ENCODE data around the gene FRS3.

DNA sequence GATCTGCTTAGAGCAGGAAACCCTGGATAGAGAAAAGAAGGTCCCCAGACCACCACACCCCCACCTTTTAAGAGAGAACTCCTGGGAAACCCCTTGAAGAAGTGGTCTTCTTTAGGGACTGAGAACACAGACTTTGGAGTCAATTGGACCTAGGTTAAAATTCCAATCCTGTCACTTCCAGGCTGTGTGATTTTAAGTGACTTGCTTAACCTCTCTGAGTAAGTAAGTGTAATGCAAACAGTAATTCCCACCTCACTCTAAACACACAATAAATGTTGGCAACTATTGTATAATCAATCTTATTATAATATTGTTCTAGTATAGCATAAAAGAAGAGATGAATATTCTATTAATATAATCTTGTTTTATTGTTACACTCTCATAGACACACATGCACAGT is 47.6 kb downstream of the FRS3 start:
- no peak for TF ChIP-seq CTCF (IDR thresholded peaks at IDR 0.05)
- no peak for TF ChIP-seq POLR2AphosphoS5 (IDR thresholded peaks at IDR 0.05; ENCODE audit: low read depth, low read length)
- no peak for TF ChIP-seq TCF7L2 (IDR thresholded peaks at IDR 0.05; ENCODE audit: low read depth, low read length)
